ENCODE results near the gene RASSF5.

DNA sequence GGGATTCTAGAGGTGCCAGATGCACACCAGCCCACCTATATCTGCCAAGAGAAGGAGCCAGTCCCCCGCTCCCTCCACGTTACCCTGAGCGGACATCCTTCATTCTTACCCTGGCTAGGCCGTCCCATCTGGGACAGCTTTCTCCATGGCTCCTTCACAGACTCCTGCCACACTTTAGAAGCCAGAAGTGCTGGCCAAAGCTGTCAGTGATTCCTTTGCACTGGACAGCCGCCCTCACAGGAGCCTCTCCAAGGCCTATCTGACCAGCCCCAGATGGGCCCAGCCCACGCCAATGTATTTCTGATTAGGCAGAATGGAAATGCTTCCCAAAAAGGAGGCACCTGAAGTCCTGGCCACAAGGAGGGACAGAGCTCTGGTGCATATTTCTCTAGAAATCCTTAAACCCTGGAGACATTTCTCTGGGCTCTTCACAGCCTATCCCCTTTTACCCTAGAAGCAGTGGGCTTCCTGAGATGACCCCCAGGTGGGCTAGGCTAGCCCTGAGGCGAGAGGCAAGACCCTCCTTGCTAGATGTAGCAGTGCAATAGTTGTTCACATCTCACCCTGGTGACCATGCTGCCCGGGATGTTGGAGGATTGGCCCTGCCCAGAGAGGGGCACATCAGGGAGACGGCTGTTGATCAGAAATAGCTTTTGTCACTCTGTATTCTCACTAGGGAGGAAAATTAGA is 44.1 kb downstream of the RASSF5 start:
- no peak for TF ChIP-seq POLR2AphosphoS5 (IDR thresholded peaks at IDR 0.05; ENCODE audit: insufficient read depth in 1 of 2, low read depth in 1 of 2)
- TF ChIP-seq, protein P1, sequence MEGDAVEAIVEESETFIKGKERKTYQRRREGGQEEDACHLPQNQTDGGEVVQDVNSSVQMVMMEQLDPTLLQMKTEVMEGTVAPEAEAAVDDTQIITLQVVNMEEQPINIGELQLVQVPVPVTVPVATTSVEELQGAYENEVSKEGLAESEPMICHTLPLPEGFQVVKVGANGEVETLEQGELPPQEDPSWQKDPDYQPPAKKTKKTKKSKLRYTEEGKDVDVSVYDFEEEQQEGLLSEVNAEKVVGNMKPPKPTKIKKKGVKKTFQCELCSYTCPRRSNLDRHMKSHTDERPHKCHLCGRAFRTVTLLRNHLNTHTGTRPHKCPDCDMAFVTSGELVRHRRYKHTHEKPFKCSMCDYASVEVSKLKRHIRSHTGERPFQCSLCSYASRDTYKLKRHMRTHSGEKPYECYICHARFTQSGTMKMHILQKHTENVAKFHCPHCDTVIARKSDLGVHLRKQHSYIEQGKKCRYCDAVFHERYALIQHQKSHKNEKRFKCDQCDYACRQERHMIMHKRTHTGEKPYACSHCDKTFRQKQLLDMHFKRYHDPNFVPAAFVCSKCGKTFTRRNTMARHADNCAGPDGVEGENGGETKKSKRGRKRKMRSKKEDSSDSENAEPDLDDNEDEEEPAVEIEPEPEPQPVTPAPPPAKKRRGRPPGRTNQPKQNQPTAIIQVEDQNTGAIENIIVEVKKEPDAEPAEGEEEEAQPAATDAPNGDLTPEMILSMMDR (IDR thresholded peaks at IDR 0.05) = no peak
- TF ChIP-seq POLR2A (IDR thresholded peaks at IDR 0.05) = no peak
